Prostate gland (tissue), 2 donors: Measurements from ENCODE around the gene IMPG1. TPM values are rescaled to one million over a fixed set of nuclear protein-coding genes. Genes with fewer than 3 reads are reported as not detected.

Experiments
- DNase-seq: peaks from one replicate; pipeline ENCODE4 v3.0.0-alpha.2; 2019; ENCODE audit warnings: low spot score
- H3K27ac ChIP-seq, 2 donors: fragments of 200-600 bp; sonication (generic); 2 replicates each; pipeline ENCODE4 v1.5.1; 2017 to 2019
- H3K27me3 ChIP-seq: fragments of 200-600 bp; sonication (generic); replicated peaks from 2 replicates; pipeline ENCODE4 v1.5.1; 2019; ENCODE audit not compliant: insufficient read depth
- H3K36me3 ChIP-seq, 2 donors: fragments of 200-600 bp; sonication (generic); 1 replicate in 1 of 2; 2 replicates in 1 of 2; pipeline versions ENCODE4 v1.5.1 to v1.8.1; 2017 to 2019
- H3K4me1 ChIP-seq: fragments of 200-600 bp; sonication (generic); replicated peaks from 2 replicates; pipeline ENCODE4 v1.5.1; 2019
- H3K4me3 ChIP-seq, 2 donors: fragments of 200-600 bp; sonication (generic); 2 replicates each; pipeline ENCODE4 v1.5.1; 2017 to 2019
- H3K9me3 ChIP-seq: fragments of 200-600 bp; sonication (generic); 2 replicates; pipeline ENCODE4 v1.5.1; 2017
- CTCF ChIP-seq, 4 experiments: fragments of 200-600 bp in 2 of 4; fragments of 450-650 bp in 2 of 4; sonication (generic) in 2 of 4; IDR thresholded peaks; 1 replicate in 3 of 4; 2 replicates in 1 of 4; pipeline ENCODE4 v1.5.1; 2016 to 2019; ENCODE audit warnings: antibody characterized with exemption in 4 of 4, mild to moderate bottlenecking in 2 of 4, moderate library complexity in 2 of 4
- POLR2A ChIP-seq: fragments of 450-650 bp; IDR thresholded peaks from one replicate; pipeline ENCODE4 v1.6.1; 2016; ENCODE audit warnings: antibody characterized with exemption, mild to moderate bottlenecking
- POLR2AphosphoS5 ChIP-seq: sonication (generic); formaldehyde crosslinking; IDR thresholded peaks from one replicate; pipeline ENCODE4 v1.6.1; 2017; ENCODE audit warnings: antibody characterized with exemption
- WGBS: methylation state at CpG from one replicate; pipeline ENCODE4 v1.1.5; 2018; 5-methylcytosine and 5-hydroxymethylcytosine counted together
- intact Hi-C: fragments of 100-400 bp; cut with DNase I; formaldehyde crosslinking; loops from one replicate; pipeline ENCODE4 v1.14.2; 2022
- total RNA-seq, 2 donors: library from RNA; depleted of rRNA; stranded (reverse); fragments of >200 nt; gene quantifications; one replicate each; pipeline ENCODE4 v1.1.0, GENCODE V29; 2016

Gene IMPG1
- total RNA-seq, 2 donors from 2014 or later, result not detected

- 40% methylated on average over 2 of the region's 2 CpGs for WGBS
- H3K27me3 ChIP-seq, result no peaks in the 10 kb centered on the region
- TF ChIP-seq POLR2AphosphoS5, result no peak
- intact Hi-C loops, result no loop called here
- H3K27ac ChIP-seq, result no peak overlapping the region
- no peak for DNase-seq
- H3K4me3 ChIP-seq, result no peak overlapping the region
- H3K9me3 ChIP-seq, result no peaks in the 10 kb centered on the region
- no peaks in the 10 kb centered on the region for H3K4me1 ChIP-seq
- H3K36me3 ChIP-seq, result no peaks in the 10 kb centered on the region
Measured at GRCh38 chr6:76003686-76004085, 68.8 kb downstream of the IMPG1 start.

- Histone ChIP-seq H3K9me3 (no peaks in the 10 kb centered on the region), H3K4me3 (no peak overlapping the region), H3K27me3 (no peaks in the 10 kb centered on the region), H3K4me1 (no peaks in the 10 kb centered on the region), H3K36me3 (no peaks in the 10 kb centered on the region), H3K27ac (no peak overlapping the region)
- WGBS, result 96% methylated on average over 1 of the region's 1 CpG
- no peak for DNase-seq
- no peak for TF ChIP-seq CTCF (IDR thresholded peaks at IDR 0.05)
- TF ChIP-seq POLR2A, result no peak
- TF ChIP-seq POLR2AphosphoS5, result no peak
- intact Hi-C loops, result no loop called here
Measured at GRCh38 chr6:76003113-76003512, 69.3 kb downstream of the IMPG1 start.

GRCh38 chr6:76000629-76001028 is 71.8 kb downstream of the IMPG1 start:
- Histone ChIP-seq H3K27ac (no peak overlapping the region), H3K4me3 (no peak overlapping the region), H3K27me3 (no peaks in the 10 kb centered on the region), H3K36me3 (no peaks in the 10 kb centered on the region), H3K9me3 (no peaks in the 10 kb centered on the region), H3K4me1 (no peaks in the 10 kb centered on the region)
- intact Hi-C loops, result no loop called here
- WGBS, result 87% methylated on average over 5 of the region's 5 CpGs
- no peak for TF ChIP-seq CTCF (IDR thresholded peaks at IDR 0.05)
- no peak for TF ChIP-seq POLR2A
- TF ChIP-seq POLR2AphosphoS5, result no peak
- no peak for DNase-seq

GRCh38 chr6:75997696-75998095 is 74.8 kb downstream of the IMPG1 start:
- Histone ChIP-seq H3K4me1 (no peaks in the 10 kb centered on the region), H3K9me3 (no peaks in the 10 kb centered on the region), H3K27me3 (no peaks in the 10 kb centered on the region), H3K4me3 (no peak overlapping the region), H3K36me3 (no peaks in the 10 kb centered on the region), H3K27ac (no peak overlapping the region)
- DNase-seq, result no peak
- 28% methylated on average over 3 of the region's 3 CpGs for WGBS
- TF ChIP-seq CTCF (IDR thresholded peaks at IDR 0.05), result no peak
- TF ChIP-seq POLR2AphosphoS5, result no peak
- no peak for TF ChIP-seq POLR2A
- intact Hi-C loops, result no loop called here

GRCh38 chr6:75993236-75994162 is 79.0 kb downstream of the IMPG1 start:
- Histone ChIP-seq H3K36me3 (no peaks in the 10 kb centered on the region), H3K9me3 (no peaks in the 10 kb centered on the region), H3K27me3 (no peaks in the 10 kb centered on the region), H3K27ac (no peak overlapping the region), H3K4me3 (no peak overlapping the region), H3K4me1 (no peaks in the 10 kb centered on the region)
- no peak for TF ChIP-seq POLR2AphosphoS5
- TF ChIP-seq POLR2A, result no peak
- TF ChIP-seq CTCF (IDR thresholded peaks at IDR 0.05), result no peak
- intact Hi-C loops, result no loop called here
- DNase-seq, result no peak
- 55% methylated on average over 6 of the region's 6 CpGs for WGBS
